ENCODE data around the gene SLC16A6. TPM values are rescaled to one million over a fixed set of nuclear protein-coding genes. Genes with fewer than 3 reads are reported as not detected.

The SLC16A6 gene
- polyA plus RNA-seq, 3 donors, result 12.3 to 24.7 (median 14.0) TPM

GRCh38 chr17:68294617-68295016, 3.7 kb upstream of the SLC16A6 start:
- H3K27ac Mint-ChIP-seq, result peak overlapping the region in 1 of 7 donors; percentile 54
- Histone ChIP-seq H4K20me1 (ENCODE audit: insufficient read depth, low read length) (no peaks in the 10 kb centered on the region), H3K4me3 (replicated peaks in 1 of 3; ENCODE audit: low read depth in 2 of 3, low read length in 3 of 3) (no peak overlapping the region), H3K79me2 (ENCODE audit: insufficient read depth, low read length) (peaks cover 39% of the 10 kb centered on the region), H3K9me3 (replicated peaks in 1 of 2; ENCODE audit: control insufficient read depth in 1 of 2, insufficient read depth in 1 of 2, low read length in 2 of 2) (no peaks in the 10 kb centered on the region), H3K27ac (ENCODE audit: low read depth in 1 of 2, low read length in 2 of 2) (no peak overlapping the region), H2AFZ (ENCODE audit: insufficient read depth, low read depth, low read length, poor library complexity, severe bottlenecking) (no peak overlapping the region), H3K4me1 (ENCODE audit: control insufficient read depth in 1 of 2, insufficient read depth in 2 of 2, low read length in 2 of 2) (peaks cover 68 to 75% of the 10 kb centered on the region in 2 donors), H3K27me3 (ENCODE audit: control insufficient read depth in 2 of 2, insufficient read depth in 2 of 2, low read length in 2 of 2) (no peaks in the 10 kb centered on the region), H3K4me2 (replicated peaks; ENCODE audit: extremely low read depth, low read length, poor library complexity, severe bottlenecking) (no peak overlapping the region), H3K9ac (ENCODE audit: insufficient read depth, low read length, poor library complexity, severe bottlenecking) (no peak overlapping the region), H3K36me3 (replicated peaks in 1 of 2; ENCODE audit: control insufficient read depth in 1 of 2, insufficient read depth in 2 of 2, low read length in 2 of 2) (no peaks in the 10 kb centered on the region)
- no peak overlapping the region for H3K4me3 Mint-ChIP-seq
- H3K4me1 Mint-ChIP-seq, result peaks cover 58% of the 10 kb centered on the region
- 100% methylated on average over 1 of the region's 4 CpGs for WGBS (ENCODE audit: insufficient coverage)
- TF ChIP-seq CTCF (IDR thresholded peaks at IDR 0.05), result no peak
- no peak for DNase-seq
- intact Hi-C loops (cut with micrococcal nuclease), result loop anchor here in 1 of 2 donors (5.0 kb wide), 1 partner anchor 47 kb away; the partner anchor contains the start of gene AMZ2
- H3K9me3 Mint-ChIP-seq, result peaks cover 0 to 4% (median 2%) of the 10 kb centered on the region in 7 donors
- H3K36me3 Mint-ChIP-seq, result peaks cover 9 to 14% of the 10 kb centered on the region in 2 donors
- H3K27me3 Mint-ChIP-seq (ENCODE audit: low read depth in 3 of 3), result peaks cover 0 to 2% (median 2%) of the 10 kb centered on the region in 3 donors

GRCh38 chr17:68294196-68294555, 3.2 kb upstream of the SLC16A6 start:
- no peak overlapping the region for H2AFZ ChIP-seq (ENCODE audit: insufficient read depth, low read depth, low read length, poor library complexity, severe bottlenecking)
- peaks cover 0 to 2% (median 2%) of the 10 kb centered on the region in 3 donors for H3K27me3 Mint-ChIP-seq (ENCODE audit: low read depth in 3 of 3)
- H3K9me3 Mint-ChIP-seq, result peaks cover 0 to 4% (median 2%) of the 10 kb centered on the region in 7 donors
- no peaks in the 10 kb centered on the region for H3K36me3 ChIP-seq (replicated peaks in 1 of 2; ENCODE audit: control insufficient read depth in 1 of 2, insufficient read depth in 2 of 2, low read length in 2 of 2)
- peaks cover 73 to 79% of the 10 kb centered on the region in 2 donors for H3K4me1 ChIP-seq (ENCODE audit: control insufficient read depth in 1 of 2, insufficient read depth in 2 of 2, low read length in 2 of 2)
- H3K9ac ChIP-seq (ENCODE audit: insufficient read depth, low read length, poor library complexity, severe bottlenecking), result no peak overlapping the region
- DNase-seq, result no peak
- H3K4me2 ChIP-seq (replicated peaks; ENCODE audit: extremely low read depth, low read length, poor library complexity, severe bottlenecking), result no peak overlapping the region
- WGBS (ENCODE audit: insufficient coverage), result 100% methylated on average over 1 of the region's 3 CpGs
- no peak overlapping the region for H3K4me3 ChIP-seq (replicated peaks in 1 of 3; ENCODE audit: low read depth in 2 of 3, low read length in 3 of 3)
- no peaks in the 10 kb centered on the region for H3K27me3 ChIP-seq (ENCODE audit: control insufficient read depth in 2 of 2, insufficient read depth in 2 of 2, low read length in 2 of 2)
- H3K9me3 ChIP-seq (replicated peaks in 1 of 2; ENCODE audit: control insufficient read depth in 1 of 2, insufficient read depth in 1 of 2, low read length in 2 of 2), result no peaks in the 10 kb centered on the region
- no peaks in the 10 kb centered on the region for H4K20me1 ChIP-seq (ENCODE audit: insufficient read depth, low read length)
- peaks cover 40% of the 10 kb centered on the region for H3K79me2 ChIP-seq (ENCODE audit: insufficient read depth, low read length)
- H3K4me3 Mint-ChIP-seq, result no peak overlapping the region
- H3K27ac Mint-ChIP-seq, result peak overlapping the region in 3 of 7 donors; percentile 18 to 74 (median 46)
- intact Hi-C loops (cut with micrococcal nuclease), result loop anchor here in 1 of 2 donors (5.0 kb wide), 1 partner anchor 47 kb away; the partner anchor contains the start of gene AMZ2
- peak overlapping the region in 1 of 2 donors; percentile 56 for H3K27ac ChIP-seq (ENCODE audit: low read depth in 1 of 2, low read length in 2 of 2)
- no peak for TF ChIP-seq CTCF (IDR thresholded peaks at IDR 0.05)
- peaks cover 10 to 11% of the 10 kb centered on the region in 2 donors for H3K36me3 Mint-ChIP-seq
- peaks cover 62% of the 10 kb centered on the region for H3K4me1 Mint-ChIP-seq
